Upper lobe of right lung (tissue), 1 donor: ENCODE data around the gene GTF2F2. TPM values are rescaled to one million over a fixed set of nuclear protein-coding genes. Genes with fewer than 3 reads are reported as not detected.

Experiments used
- ATAC-seq: fragments of 200-7000 bp; cut with Tn5 transposase; one replicate; pipeline ENCODE4 v1.9.1; 2020; ENCODE audit warnings: mild to moderate bottlenecking, moderate library complexity
- DNase-seq: peaks from one replicate; pipeline ENCODE4 v3.0.0-alpha.2; 2020
- H3K27ac ChIP-seq: fragments of 200-600 bp; one replicate; pipeline ENCODE4 v1.8.0; 2022
- H3K27me3 ChIP-seq: fragments of 200-600 bp; one replicate; pipeline ENCODE4 v1.8.0; 2022; ENCODE audit warnings: mild to moderate bottlenecking
- H3K36me3 ChIP-seq: fragments of 200-600 bp; one replicate; pipeline ENCODE4 v1.8.0; 2022
- H3K4me1 ChIP-seq: fragments of 200-600 bp; one replicate; pipeline ENCODE4 v1.8.0; 2022
- H3K4me3 ChIP-seq: fragments of 200-600 bp; one replicate; pipeline ENCODE4 v1.8.0; 2022; ENCODE audit warnings: mild to moderate bottlenecking
- H3K9me3 ChIP-seq: fragments of 200-600 bp; one replicate; pipeline ENCODE4 v1.8.0; 2022
- intact Hi-C: fragments of 100-400 bp; cut with DNase I; formaldehyde crosslinking; loops from one replicate; pipeline ENCODE4 v1.11.0; 2022
- total RNA-seq: library from RNA; stranded (reverse); fragmentation: NEBNext Ultra II Directional; extraction: Animal tissue kit (Norgen Biotek cat#: 25700); gene quantifications from one replicate; pipeline ENCODE4 v1.2.1, GENCODE V29; 2021
- TF ChIP-seq, protein P1 (sequence below): fragments of 200-600 bp; IDR thresholded peaks from one replicate; pipeline ENCODE4 v1.8.0; 2022; ENCODE audit warnings: antibody characterized with exemption
- donor health status: DM: no; HTN: yes; CAD: no; lungs with severe emphysema.

Gene GTF2F2
- total RNA-seq, 1 donor from 2014 or later: 14.6 TPM

DNA sequence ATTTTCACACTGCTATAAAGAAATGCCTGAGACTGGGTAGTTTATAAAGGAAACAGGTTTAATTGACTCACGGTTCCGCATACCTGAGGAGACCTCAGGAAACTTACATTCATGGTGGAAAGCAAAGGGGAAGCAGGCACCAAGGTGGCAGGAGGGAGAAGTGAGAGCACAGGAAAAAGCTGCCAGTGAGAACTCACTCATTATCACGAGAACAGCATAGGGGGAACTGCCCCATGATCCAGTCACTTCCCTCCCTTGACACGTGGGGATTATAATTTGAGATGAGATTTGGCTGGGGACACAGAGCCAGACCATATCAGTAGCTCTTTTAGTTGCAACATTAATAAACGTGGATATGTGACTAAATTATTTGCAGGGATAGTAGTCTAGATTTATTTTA, 84.8 kb downstream of the GTF2F2 start:
- Histone ChIP-seq H3K9me3 (no peaks in the 10 kb centered on the region), H3K4me3 (no peak overlapping the region), H3K36me3 (peaks cover 6% of the 10 kb centered on the region), H3K27me3 (no peaks in the 10 kb centered on the region), H3K4me1 (peaks cover 4% of the 10 kb centered on the region), H3K27ac (no peak overlapping the region)
- ATAC-seq (no peak), DNase-seq (no peak)
- intact Hi-C loops: no loop called here
- TF ChIP-seq, protein P1, sequence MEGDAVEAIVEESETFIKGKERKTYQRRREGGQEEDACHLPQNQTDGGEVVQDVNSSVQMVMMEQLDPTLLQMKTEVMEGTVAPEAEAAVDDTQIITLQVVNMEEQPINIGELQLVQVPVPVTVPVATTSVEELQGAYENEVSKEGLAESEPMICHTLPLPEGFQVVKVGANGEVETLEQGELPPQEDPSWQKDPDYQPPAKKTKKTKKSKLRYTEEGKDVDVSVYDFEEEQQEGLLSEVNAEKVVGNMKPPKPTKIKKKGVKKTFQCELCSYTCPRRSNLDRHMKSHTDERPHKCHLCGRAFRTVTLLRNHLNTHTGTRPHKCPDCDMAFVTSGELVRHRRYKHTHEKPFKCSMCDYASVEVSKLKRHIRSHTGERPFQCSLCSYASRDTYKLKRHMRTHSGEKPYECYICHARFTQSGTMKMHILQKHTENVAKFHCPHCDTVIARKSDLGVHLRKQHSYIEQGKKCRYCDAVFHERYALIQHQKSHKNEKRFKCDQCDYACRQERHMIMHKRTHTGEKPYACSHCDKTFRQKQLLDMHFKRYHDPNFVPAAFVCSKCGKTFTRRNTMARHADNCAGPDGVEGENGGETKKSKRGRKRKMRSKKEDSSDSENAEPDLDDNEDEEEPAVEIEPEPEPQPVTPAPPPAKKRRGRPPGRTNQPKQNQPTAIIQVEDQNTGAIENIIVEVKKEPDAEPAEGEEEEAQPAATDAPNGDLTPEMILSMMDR: no peak

DNA sequence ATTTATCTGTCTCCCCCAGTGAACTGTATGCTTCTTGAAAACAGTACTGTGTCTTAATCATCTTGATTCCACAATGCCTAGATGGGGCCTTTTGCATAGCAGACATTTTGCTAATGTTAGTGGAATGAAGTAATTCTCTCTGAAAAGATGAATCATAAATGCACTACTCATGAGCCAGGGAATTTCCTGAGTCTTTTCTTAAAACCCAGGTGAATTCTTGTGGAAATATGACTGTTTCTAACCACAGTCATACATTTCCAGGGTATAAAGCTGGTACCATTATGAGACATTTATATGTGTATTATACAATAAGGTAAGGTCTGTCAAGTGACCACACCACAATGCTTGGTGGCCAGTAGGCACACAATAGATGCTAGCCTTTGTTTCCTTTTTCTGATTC, 86.0 kb downstream of the GTF2F2 start:
- intact Hi-C loops: no loop called here
- Histone ChIP-seq H3K4me1 (peaks cover 4% of the 10 kb centered on the region), H3K27me3 (no peaks in the 10 kb centered on the region), H3K36me3 (peaks cover 6% of the 10 kb centered on the region), H3K9me3 (no peaks in the 10 kb centered on the region), H3K27ac (no peak overlapping the region), H3K4me3 (no peak overlapping the region)
- ATAC-seq (no peak), DNase-seq (no peak)
- TF ChIP-seq, protein P1: no peak

DNA sequence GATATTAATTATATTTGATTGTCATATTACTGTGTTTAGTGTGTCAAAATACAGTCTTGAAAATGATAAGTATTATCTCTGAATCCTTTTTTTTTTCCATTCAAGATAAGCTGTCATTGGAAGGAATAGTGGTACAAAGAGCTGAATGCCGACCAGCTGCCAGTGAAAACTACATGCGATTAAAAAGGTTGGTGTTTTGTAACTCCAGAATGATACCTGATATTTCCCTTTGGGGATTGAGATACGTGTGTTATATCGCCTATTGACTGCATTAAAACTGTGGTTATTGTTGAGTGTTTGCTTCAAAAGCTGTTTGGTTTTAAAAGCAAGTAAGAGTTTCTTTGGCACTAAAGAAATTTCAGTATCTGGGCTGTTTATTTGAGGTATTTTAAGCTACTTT, 87.0 kb downstream of the GTF2F2 start:
- Histone ChIP-seq H3K4me1 (peaks cover 4% of the 10 kb centered on the region), H3K27me3 (no peaks in the 10 kb centered on the region), H3K9me3 (no peaks in the 10 kb centered on the region), H3K4me3 (no peak overlapping the region), H3K27ac (no peak overlapping the region), H3K36me3 (peaks cover 6% of the 10 kb centered on the region)
- TF ChIP-seq, protein P1: no peak
- no peak for DNase-seq
- intact Hi-C loops: no loop called here
- ATAC-seq: no peak

DNA sequence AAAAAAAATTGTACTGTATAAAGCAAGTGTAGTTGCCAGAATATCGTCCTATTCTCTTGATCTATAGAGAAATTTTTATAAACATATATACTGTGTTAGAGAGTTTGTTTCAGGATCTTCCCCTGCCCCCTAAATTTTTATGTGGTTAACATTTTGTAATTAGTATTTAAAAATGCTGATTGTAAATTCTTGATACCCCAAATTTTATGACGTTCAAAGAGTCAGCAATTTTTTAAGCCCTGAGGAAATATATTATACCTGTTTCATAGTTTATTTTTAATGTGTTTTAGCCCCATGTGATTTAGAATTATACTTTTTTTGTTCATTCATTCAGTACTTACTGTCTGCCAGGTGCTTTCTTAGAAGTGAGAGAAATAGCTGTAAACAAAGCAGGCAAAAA, 87.8 kb downstream of the GTF2F2 start:
- Histone ChIP-seq H3K36me3 (peaks cover 6% of the 10 kb centered on the region), H3K4me1 (peaks cover 4% of the 10 kb centered on the region), H3K9me3 (no peaks in the 10 kb centered on the region), H3K27ac (no peak overlapping the region), H3K27me3 (no peaks in the 10 kb centered on the region), H3K4me3 (no peak overlapping the region)
- TF ChIP-seq, protein P1: no peak
- ATAC-seq (no peak), DNase-seq (no peak)
- intact Hi-C loops: no loop called here

DNA sequence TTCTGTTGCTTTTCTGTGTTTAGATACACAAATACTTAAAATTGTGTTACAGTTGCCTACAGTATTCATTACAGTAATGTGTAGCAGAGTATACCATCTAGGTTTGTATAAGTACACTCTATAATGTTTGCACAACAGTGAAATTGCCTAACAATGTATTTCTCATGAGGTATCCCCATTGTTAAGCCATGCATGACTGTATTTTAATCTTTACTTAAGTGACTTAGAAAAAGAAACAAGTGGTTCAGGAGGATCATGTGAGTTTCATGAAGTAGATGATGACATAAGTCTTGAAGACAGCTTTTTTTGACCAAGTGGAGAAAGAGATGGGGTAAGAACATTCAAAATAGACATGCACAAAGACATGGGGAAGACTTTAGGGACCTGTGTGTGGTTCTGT, 88.9 kb downstream of the GTF2F2 start:
- Histone ChIP-seq H3K27me3 (no peaks in the 10 kb centered on the region), H3K4me1 (peaks cover 4% of the 10 kb centered on the region), H3K4me3 (no peak overlapping the region), H3K36me3 (peaks cover 6% of the 10 kb centered on the region), H3K9me3 (no peaks in the 10 kb centered on the region), H3K27ac (no peak overlapping the region)
- ATAC-seq: peak; percentile 55
- TF ChIP-seq, protein P1: no peak
- DNase-seq: no peak
- intact Hi-C loops: no loop called here

DNA sequence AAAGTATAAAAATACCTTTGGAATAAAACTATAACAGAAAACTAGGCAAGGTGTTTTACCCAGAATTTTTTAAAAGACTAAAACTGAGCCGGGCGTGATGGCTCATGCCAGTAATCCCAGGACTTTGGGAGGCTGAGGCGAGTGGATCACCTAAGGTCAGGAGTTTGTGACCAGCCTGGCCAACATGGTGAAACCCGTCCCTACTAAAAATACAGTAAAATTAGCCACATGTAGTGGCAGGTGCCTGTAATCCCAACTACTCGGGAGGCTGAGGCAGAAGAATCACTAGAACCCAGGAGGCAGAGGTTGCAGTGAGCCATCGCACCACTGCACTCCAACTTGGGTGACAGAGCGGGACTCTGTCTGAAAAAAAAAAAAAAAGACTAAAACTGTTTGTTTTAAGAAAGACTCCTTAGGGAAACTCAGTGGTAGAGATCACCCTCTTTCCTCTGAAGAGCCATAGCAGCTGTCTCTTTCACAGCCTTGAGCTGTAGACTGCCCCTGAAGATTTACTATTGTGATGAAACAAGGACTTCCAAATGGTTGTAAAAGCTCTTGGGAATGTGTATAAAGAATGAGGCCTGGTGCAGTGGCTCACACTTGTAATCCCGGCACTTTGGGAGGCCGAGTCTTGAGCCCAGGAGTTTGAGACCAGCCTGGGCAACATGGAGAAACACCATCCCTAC, 95.2 kb downstream of the GTF2F2 start:
- H3K9me3 ChIP-seq: no peaks in the 10 kb centered on the region
- no peaks in the 10 kb centered on the region for H3K36me3 ChIP-seq
- DNase-seq (no peak), ATAC-seq (no peak)
- intact Hi-C loops: no loop called here
- H3K27me3 ChIP-seq: no peaks in the 10 kb centered on the region
- H3K4me3 ChIP-seq: no peak overlapping the region
- H3K4me1 ChIP-seq: peaks cover 7% of the 10 kb centered on the region
- TF ChIP-seq, protein P1: no peak
- no peak overlapping the region for H3K27ac ChIP-seq
